GM23248 (cell line): Measurements from ENCODE around the gene KLF15. TPM values are rescaled to one million over a fixed set of nuclear protein-coding genes. Genes with fewer than 3 reads are reported as not detected.

ENCODE experiments used
- DNase-seq: peaks from one replicate; pipeline ENCODE4 v3.0.0-alpha.2; 2015
- H2AFZ ChIP-seq: fragments of 200-600 bp; sonication (generic); 2 replicates; pipeline ENCODE4 v1.6.1; 2016; ENCODE audit warnings: antibody characterized with exemption
- H3F3A ChIP-seq: fragments of 200-600 bp; sonication (generic); 2 replicates; pipeline ENCODE4 v1.6.1; 2016; ENCODE audit warnings: mild to moderate bottlenecking, antibody characterized with exemption, mixed run types; ENCODE audit not compliant: insufficient read depth
- H3K27ac ChIP-seq: fragments of 200-600 bp; sonication (generic); 2 replicates; pipeline ENCODE4 v1.5.1; 2016; ENCODE audit warnings: mild to moderate bottlenecking
- H3K27me3 ChIP-seq: fragments of 200-600 bp; sonication (generic); replicated peaks from 2 replicates; pipeline ENCODE4 v1.6.1; 2016; ENCODE audit warnings: mild to moderate bottlenecking; ENCODE audit not compliant: insufficient read depth
- H3K36me3 ChIP-seq: fragments of 200-600 bp; sonication (generic); 2 replicates; pipeline ENCODE4 v1.6.1; 2016; ENCODE audit warnings: low read depth, mild to moderate bottlenecking
- H3K4me1 ChIP-seq: fragments of 200-600 bp; sonication (generic); 2 replicates; pipeline ENCODE4 v1.6.1; 2016; ENCODE audit warnings: mild to moderate bottlenecking; ENCODE audit not compliant: insufficient read depth
- H3K4me2 ChIP-seq: fragments of 200-600 bp; sonication (generic); one replicate; pipeline ENCODE4 v1.6.1; 2016; ENCODE audit warnings: mild to moderate bottlenecking; ENCODE audit not compliant: unreplicated experiment
- H3K4me3 ChIP-seq: fragments of 200-600 bp; sonication (generic); 2 replicates; pipeline ENCODE4 v1.5.1; 2016; ENCODE audit warnings: mild to moderate bottlenecking
- H3K79me2 ChIP-seq: fragments of 200-600 bp; sonication (generic); 2 replicates; pipeline ENCODE4 v1.6.1; 2016; ENCODE audit warnings: mild to moderate bottlenecking; ENCODE audit not compliant: insufficient read depth
- H3K9ac ChIP-seq: fragments of 200-600 bp; sonication (generic); 2 replicates; pipeline ENCODE4 v1.6.1; 2016; ENCODE audit warnings: mild to moderate bottlenecking
- H3K9me2 ChIP-seq: fragments of 200-600 bp; sonication (generic); 2 replicates; pipeline ENCODE4 v1.6.1; 2016; ENCODE audit warnings: mixed run types, mild to moderate bottlenecking, moderate library complexity; ENCODE audit not compliant: insufficient read depth
- H3K9me3 ChIP-seq: fragments of 200-600 bp; sonication (generic); one replicate; pipeline ENCODE4 v1.6.1; 2017; ENCODE audit warnings: low read depth
- H4K20me1 ChIP-seq: fragments of 200-600 bp; sonication (generic); 2 replicates; pipeline ENCODE4 v1.6.0; 2016; ENCODE audit not compliant: insufficient read depth
- EZH2 ChIP-seq: fragments of 200-600 bp; sonication (generic); IDR thresholded peaks from 2 replicates; pipeline ENCODE4 v1.6.1; 2018; ENCODE audit warnings: antibody characterized with exemption, mild to moderate bottlenecking; ENCODE audit not compliant: insufficient read depth, poor library complexity, severe bottlenecking
- EZH2phosphoT487 ChIP-seq: fragments of 200-600 bp; sonication (generic); IDR thresholded peaks from 2 replicates; pipeline ENCODE4 v1.6.1; 2018; ENCODE audit warnings: antibody characterized with exemption, moderate library complexity, mild to moderate bottlenecking, low read depth; ENCODE audit not compliant: insufficient read depth
- WGBS, 2 experiments: methylation state at CpG; one replicate each; pipeline ENCODE4 v1.1.6; 2015 to 2017; ENCODE audit warnings: low lambda C conversion rate in 2 of 2, low coverage in 1 of 2; ENCODE audit errors: missing lambda C conversion rate in 2 of 2; 5-methylcytosine and 5-hydroxymethylcytosine counted together
- in situ Hi-C: fragments of 300-500 bp; cut with MboI; formaldehyde crosslinking; loops from 2 replicates; pipeline ENCODE4 v1.15.0; 2020
- polyA plus RNA-seq: library from polyadenylated mRNA; unstranded; fragments of >200 nt; fragmentation: Nextera tagmentation; extraction: Ambion mirVana; gene quantifications from 2 replicates; pipeline ENCODE4 v1.2.1, GENCODE V29; 2016
- total RNA-seq: library from RNA; depleted of rRNA; stranded (reverse); fragments of >200 nt; shearing (Covaris generic); gene quantifications from 2 replicates; pipeline ENCODE4 v1.2.3, GENCODE V29; 2014

KLF15 gene
- total and polyA plus RNA-seq, 2 experiments from 2014 or later = 0.14 to 0.54 TPM

- Histone ChIP-seq H3K36me3 (no peaks in the 10 kb centered on the region), H3K4me1 (no peaks in the 10 kb centered on the region), H2AFZ (no peak overlapping the region), H3K27me3 (no peaks in the 10 kb centered on the region), H3K4me2 (no peak overlapping the region), H3K9ac (no peak overlapping the region), H3K79me2 (no peaks in the 10 kb centered on the region), H3K4me3 (no peak overlapping the region), H3K27ac (no peak overlapping the region), H4K20me1 (no peaks in the 10 kb centered on the region), H3K9me2 (no peaks in the 10 kb centered on the region), H3F3A (no peaks in the 10 kb centered on the region), H3K9me3 (no peaks in the 10 kb centered on the region)
- DNase-seq = no peak
- WGBS, 2 experiments = 62 to 81% methylated on average over 2 of the region's 2 CpGs
- TF ChIP-seq EZH2 = no peak
- TF ChIP-seq EZH2phosphoT487 = no peak
- in situ Hi-C loops = no loop called here
These were observed 12.3 kb upstream of the KLF15 start for GRCh38 chr3:126369490-126369889.

DNA sequence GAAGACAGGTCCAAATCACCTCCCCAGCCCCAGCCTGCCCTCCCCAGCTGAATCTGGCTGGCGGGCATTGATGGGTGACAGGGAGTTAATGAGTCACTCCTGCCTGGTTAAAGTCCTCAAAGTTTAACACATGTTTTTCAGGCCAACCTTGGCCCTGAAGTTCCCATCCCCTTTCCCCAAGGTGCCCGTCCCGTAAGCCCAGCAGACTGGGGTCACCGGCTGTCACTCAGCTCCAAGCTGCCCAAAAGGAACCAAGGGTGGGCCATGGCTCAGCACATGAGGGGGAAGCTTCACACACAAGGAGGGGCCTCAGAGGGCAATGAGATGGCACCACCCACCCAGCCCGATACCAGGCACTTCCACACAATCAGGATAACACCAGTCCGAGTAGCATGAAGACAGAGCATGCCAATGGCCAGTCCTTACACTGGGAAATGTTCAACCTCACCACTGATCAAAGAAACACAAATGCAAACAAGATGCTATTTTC lies 10.2 kb upstream of the KLF15 start:
- no peak overlapping the region for H3K4me2 ChIP-seq
- TF ChIP-seq EZH2 = no peak
- no peak for TF ChIP-seq EZH2phosphoT487
- H3K36me3 ChIP-seq = no peaks in the 10 kb centered on the region
- no peaks in the 10 kb centered on the region for H3K9me2 ChIP-seq
- H2AFZ ChIP-seq = no peak overlapping the region
- H3K9me3 ChIP-seq = no peaks in the 10 kb centered on the region
- no peaks in the 10 kb centered on the region for H3K4me1 ChIP-seq
- no peak overlapping the region for H3K27ac ChIP-seq
- in situ Hi-C loops = no loop called here
- no peaks in the 10 kb centered on the region for H3K79me2 ChIP-seq
- H3F3A ChIP-seq = no peaks in the 10 kb centered on the region
- WGBS, 2 experiments = 68 to 76% methylated on average over 6 of the region's 6 CpGs
- no peaks in the 10 kb centered on the region for H4K20me1 ChIP-seq
- no peak for DNase-seq
- H3K4me3 ChIP-seq = no peak overlapping the region
- no peak overlapping the region for H3K9ac ChIP-seq
- peaks cover 10% of the 10 kb centered on the region; the same call in 1 of the 2 replicates for H3K27me3 ChIP-seq

DNA sequence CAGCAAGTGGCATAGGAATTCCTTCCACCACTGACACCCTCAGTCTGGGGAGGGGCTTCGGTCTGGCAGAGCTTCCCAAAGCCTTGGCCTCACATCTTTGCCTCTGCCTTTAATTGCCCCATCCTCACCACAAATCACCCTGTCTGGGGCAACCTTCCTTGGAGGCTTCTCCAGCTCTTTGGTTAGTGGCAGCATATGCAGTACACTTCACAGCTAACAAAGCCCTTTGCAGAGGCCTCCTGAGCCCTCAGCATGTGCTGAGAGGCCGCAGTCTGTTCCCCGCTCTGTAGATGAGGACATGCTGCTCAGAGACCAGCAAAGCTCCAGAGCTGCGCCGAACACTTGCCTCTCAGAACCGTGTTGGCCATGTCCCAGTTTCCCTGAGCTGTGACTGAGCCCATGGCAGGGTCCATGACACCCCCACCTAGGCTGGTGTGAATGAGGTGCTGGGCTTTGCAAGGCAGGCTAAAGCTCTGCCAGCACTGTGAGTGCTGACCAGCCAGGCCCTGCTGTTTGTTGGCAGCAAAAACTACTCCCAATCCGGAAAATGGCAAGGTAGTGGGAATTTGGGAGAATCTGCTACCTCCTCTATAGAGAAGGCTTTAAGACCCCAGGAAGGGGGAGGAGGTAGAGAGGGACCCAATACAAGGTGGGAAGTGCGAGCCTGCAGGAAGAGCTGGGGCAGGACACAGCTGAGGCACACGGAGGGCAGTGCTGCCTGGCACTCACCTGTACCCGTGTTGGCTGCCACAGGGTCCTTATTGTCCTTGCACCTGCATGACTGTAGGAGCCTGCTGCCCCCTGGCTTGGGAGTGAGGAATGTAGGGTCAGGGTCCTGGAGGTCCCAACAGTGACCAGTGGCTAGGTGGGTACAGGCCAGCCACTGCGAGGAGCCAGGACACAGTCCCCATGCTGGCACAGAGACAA lies 8.4 kb upstream of the KLF15 start:
- no peak overlapping the region for H3K27ac ChIP-seq
- H3K4me2 ChIP-seq = no peak overlapping the region
- no peaks in the 10 kb centered on the region for H3K36me3 ChIP-seq
- no peak for TF ChIP-seq EZH2
- TF ChIP-seq EZH2phosphoT487 = no peak
- H3K27me3 ChIP-seq = peaks cover 12% of the 10 kb centered on the region
- no peaks in the 10 kb centered on the region for H3K9me3 ChIP-seq
- H3K79me2 ChIP-seq = no peaks in the 10 kb centered on the region
- in situ Hi-C loops = no loop called here
- no peak overlapping the region for H3K9ac ChIP-seq
- WGBS, 2 experiments = 62 to 70% methylated on average over 11 of the region's 11 CpGs
- H3K9me2 ChIP-seq = no peaks in the 10 kb centered on the region
- no peak overlapping the region for H2AFZ ChIP-seq
- no peak overlapping the region for H3K4me3 ChIP-seq
- no peak for DNase-seq
- no peaks in the 10 kb centered on the region for H3K4me1 ChIP-seq
- H3F3A ChIP-seq = no peaks in the 10 kb centered on the region
- no peaks in the 10 kb centered on the region for H4K20me1 ChIP-seq

DNA sequence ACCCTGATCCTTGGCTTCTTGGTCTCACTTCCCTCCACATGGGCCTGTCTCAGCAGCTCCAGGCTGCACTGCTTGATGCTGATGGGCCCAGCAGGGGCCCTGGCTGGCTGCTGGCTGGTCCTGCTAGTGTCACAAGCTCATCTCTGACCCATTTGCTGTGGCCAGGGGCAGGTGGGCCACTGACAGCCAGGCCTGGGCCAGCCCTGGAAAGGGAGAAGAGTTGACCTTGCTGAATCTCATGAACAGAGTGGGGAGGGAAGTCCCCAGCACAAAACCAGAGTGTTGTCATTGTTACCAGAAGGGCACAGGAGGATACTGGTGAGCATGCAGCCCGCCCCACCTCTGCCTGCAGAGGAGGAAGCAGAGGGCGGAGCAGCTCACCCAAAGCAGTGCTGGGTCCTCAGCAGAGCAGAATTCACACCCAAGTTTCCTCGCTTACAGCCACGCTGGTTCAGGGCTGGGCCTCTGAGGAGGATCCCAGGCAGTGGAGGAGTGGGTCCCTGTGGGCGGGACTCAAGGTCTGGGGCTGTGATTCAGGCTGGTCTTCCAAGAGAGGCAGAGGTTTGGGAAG lies 7.6 kb upstream of the KLF15 start:
- in situ Hi-C loops = no loop called here
- Histone ChIP-seq H3K27ac (no peak overlapping the region), H2AFZ (no peak overlapping the region), H3K4me1 (no peaks in the 10 kb centered on the region), H3K9ac (no peak overlapping the region), H3K36me3 (no peaks in the 10 kb centered on the region), H4K20me1 (no peaks in the 10 kb centered on the region), H3K4me3 (no peak overlapping the region), H3K9me3 (no peaks in the 10 kb centered on the region), H3K4me2 (no peak overlapping the region), H3F3A (no peaks in the 10 kb centered on the region), H3K27me3 (peaks cover 20% of the 10 kb centered on the region), H3K9me2 (no peaks in the 10 kb centered on the region), H3K79me2 (no peaks in the 10 kb centered on the region)
- 76 to 82% methylated on average over 5 of the region's 5 CpGs for WGBS, 2 experiments
- no peak for DNase-seq
- no peak for TF ChIP-seq EZH2phosphoT487
- TF ChIP-seq EZH2 = no peak
